ENCODE data around the gene ERCC1. TPM values are rescaled to one million over a fixed set of nuclear protein-coding genes. Genes with fewer than 3 reads are reported as not detected.
"Not testable (repeated sequence)": the region's sequence is repeated elsewhere in the genome, so short reads cannot be mapped to it uniquely, and the experiment has no call there.

Gene ERCC1
- total and polyA plus RNA-seq, 9 donors = 41.1 to 98.6 (median 83.1) TPM

- peaks cover 3% of the 10 kb centered on the region for H3K4me1 ChIP-seq (ENCODE audit: insufficient read depth)
- intact Hi-C loops (cut with DNase I) = no loop called here
- no peak for DNase-seq
- WGBS, 3 donors = 73 to 78% (median 76%) methylated on average over 9 of the region's 9 CpGs
- H3K36me3 ChIP-seq = no peaks in the 10 kb centered on the region
- TF ChIP-seq CTCF (IDR thresholded peaks at IDR 0.05) (no peak), EP300 (IDR thresholded peaks at IDR 0.05) (no peak), POLR2A (IDR thresholded peaks at IDR 0.05) (no peak)
- no peak overlapping the region for H3K4me3 ChIP-seq
- H3K9me3 ChIP-seq = no peaks in the 10 kb centered on the region
- H3K27me3 ChIP-seq = no peaks in the 10 kb centered on the region
- H3K27ac ChIP-seq = no peak overlapping the region
Measured at GRCh38 chr19:45418802-45419201, 4.9 kb downstream of the ERCC1 start.

- 73 to 90% (median 89%) methylated on average over 4 of the region's 4 CpGs for WGBS, 3 donors
- no peak for DNase-seq
- no peak overlapping the region for H3K4me3 ChIP-seq
- no peaks in the 10 kb centered on the region for H3K4me1 ChIP-seq (ENCODE audit: insufficient read depth)
- H3K9me3 ChIP-seq = no peaks in the 10 kb centered on the region
- no peaks in the 10 kb centered on the region for H3K27me3 ChIP-seq
- no peaks in the 10 kb centered on the region for H3K36me3 ChIP-seq
- intact Hi-C loops (cut with DNase I) = no loop called here
- H3K27ac ChIP-seq = no peak overlapping the region
- no peak for TF ChIP-seq POLR2A (IDR thresholded peaks at IDR 0.05)
- TF ChIP-seq EP300 (IDR thresholded peaks at IDR 0.05) = no peak
- TF ChIP-seq CTCF (IDR thresholded peaks at IDR 0.05) = no peak
Measured at GRCh38 chr19:45417151-45417550, 6.6 kb downstream of the ERCC1 start.

DNA sequence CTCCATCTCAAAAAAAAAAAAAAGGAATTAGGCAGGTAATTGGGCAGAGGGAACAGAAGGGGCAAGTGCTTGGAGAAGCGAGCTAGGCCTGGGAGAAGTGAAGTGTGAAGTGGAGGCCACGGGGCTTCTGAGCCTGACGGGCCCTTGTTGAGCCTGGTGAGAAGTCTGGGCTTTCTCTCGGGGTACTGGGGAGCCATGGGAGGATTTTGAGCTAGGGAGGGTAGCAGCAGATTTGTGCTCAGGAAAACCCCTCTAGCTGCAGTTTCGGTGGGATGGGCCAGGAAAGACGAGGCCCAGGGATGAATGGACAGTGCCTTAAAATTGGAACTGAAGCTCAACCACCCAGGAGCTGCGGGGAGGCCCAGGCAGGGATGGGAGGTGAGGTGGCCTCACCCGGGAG is 9.2 kb downstream of the ERCC1 start:
- H3K27ac ChIP-seq = no peak overlapping the region
- H3K4me1 ChIP-seq (ENCODE audit: insufficient read depth) = no peaks in the 10 kb centered on the region
- intact Hi-C loops (cut with DNase I) = no loop called here
- 90 to 94% (median 92%) methylated on average over 8 of the region's 8 CpGs for WGBS, 3 donors
- no peak for DNase-seq
- TF ChIP-seq CTCF (IDR thresholded peaks at IDR 0.05) (no peak), POLR2A (IDR thresholded peaks at IDR 0.05) (no peak), EP300 (IDR thresholded peaks at IDR 0.05) (no peak)
- no peaks in the 10 kb centered on the region for H3K36me3 ChIP-seq
- no peaks in the 10 kb centered on the region for H3K9me3 ChIP-seq
- H3K27me3 ChIP-seq = no peaks in the 10 kb centered on the region
- H3K4me3 ChIP-seq = no peak overlapping the region

GRCh38 chr19:45413497-45413896 is 10.2 kb downstream of the ERCC1 start:
- intact Hi-C loops (cut with DNase I) = no loop called here
- no peaks in the 10 kb centered on the region for H3K9me3 ChIP-seq
- no peaks in the 10 kb centered on the region for H3K4me1 ChIP-seq (ENCODE audit: insufficient read depth)
- no peaks in the 10 kb centered on the region for H3K36me3 ChIP-seq
- no peaks in the 10 kb centered on the region for H3K27me3 ChIP-seq
- TF ChIP-seq EP300 (IDR thresholded peaks at IDR 0.05) (no peak), CTCF (IDR thresholded peaks at IDR 0.05) (no peak)
- DNase-seq = no peak
- no peak overlapping the region for H3K4me3 ChIP-seq
- 76 to 82% (median 79%) methylated on average over 6 of the region's 6 CpGs for WGBS, 3 donors
- no peak overlapping the region for H3K27ac ChIP-seq

DNA sequence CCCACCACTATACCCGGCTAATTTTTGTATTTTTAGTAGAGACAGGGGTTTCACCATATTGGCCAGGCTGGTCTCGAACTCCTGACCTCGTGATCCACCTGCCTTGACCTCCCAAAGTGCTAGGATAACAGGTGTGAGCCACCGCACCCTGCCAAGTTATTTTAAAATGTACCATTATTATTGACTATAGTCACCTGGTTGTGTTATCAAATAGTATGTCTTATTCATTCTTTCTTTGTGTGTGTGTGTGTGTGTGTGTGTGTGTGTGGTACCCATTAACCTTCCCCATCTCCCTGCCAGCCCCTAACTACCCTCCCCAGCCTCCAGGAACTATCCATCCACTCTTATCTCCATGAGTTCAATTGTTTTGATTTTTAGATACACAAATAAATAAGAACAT is 13.4 kb downstream of the ERCC1 start:
- H3K9me3 ChIP-seq; H3K36me3 ChIP-seq; DNase-seq; H3K27me3 ChIP-seq; H3K4me3 ChIP-seq; H3K27ac ChIP-seq; H3K4me1 ChIP-seq (ENCODE audit: insufficient read depth); intact Hi-C loops (cut with DNase I): not testable (repeated sequence)
- 90 to 94% (median 90%) methylated on average over 4 of the region's 4 CpGs for WGBS, 3 donors

Measured in ovary (tissue), 9 donors.